Right atrium auricular region (tissue), 2 donors: ENCODE data around the gene SLC44A4. TPM values are rescaled to one million over a fixed set of nuclear protein-coding genes. Genes with fewer than 3 reads are reported as not detected.
"Not testable (repeated sequence)": the region's sequence is repeated elsewhere in the genome, so short reads cannot be mapped to it uniquely, and the experiment has no call there.

Experiments used
- DNase-seq: peaks from one replicate; pipeline ENCODE4 v3.0.0-alpha.2; 2019; ENCODE audit warnings: low spot score
- H3K27ac ChIP-seq, 2 donors: fragments of 200-600 bp; sonication (generic); 1 replicate in 1 of 2; 2 replicates in 1 of 2; pipeline ENCODE4 v1.5.1; 2016 to 2019
- H3K27me3 ChIP-seq, 2 donors: fragments of 200-600 bp; sonication (generic); one replicate each; pipeline versions ENCODE4 v1.5.1 to v1.6.0; 2017 to 2019
- H3K36me3 ChIP-seq: fragments of 200-600 bp; sonication (generic); one replicate; pipeline ENCODE4 v1.5.1; 2016
- H3K4me1 ChIP-seq, 2 donors: fragments of 200-600 bp; sonication (generic); one replicate each; pipeline versions ENCODE4 v1.5.1 to v1.6.0; 2017 to 2019
- H3K4me3 ChIP-seq, 2 donors: fragments of 200-600 bp; sonication (generic); 1 replicate in 1 of 2; 2 replicates in 1 of 2; pipeline ENCODE4 v1.5.1; 2017 to 2019; ENCODE audit warnings: mild to moderate bottlenecking in 1 of 2, moderate library complexity in 1 of 2
- H3K9me3 ChIP-seq, 2 donors: fragments of 200-600 bp; sonication (generic); one replicate each; pipeline ENCODE4 v1.5.1; 2019
- CTCF ChIP-seq, 2 donors: fragments of 200-600 bp; sonication (generic); IDR thresholded peaks; one replicate each; pipeline ENCODE4 v1.5.1; 2019; ENCODE audit warnings: antibody characterized with exemption in 2 of 2
- total RNA-seq, 2 donors: library from RNA; depleted of rRNA; stranded (reverse); fragments of >200 nt; gene quantifications; one replicate each; pipeline ENCODE4 v1.1.0, GENCODE V29; 2016

The SLC44A4 gene
- total RNA-seq, 2 donors from 2014 or later, result not detected

- TF ChIP-seq CTCF (IDR thresholded peaks at IDR 0.05), result no peak
Measured at GRCh38 chr6:31861919-31862343, 16.9 kb downstream of the SLC44A4 start.

GRCh38 chr6:31861150-31861549 lies 17.6 kb downstream of the SLC44A4 start:
- TF ChIP-seq CTCF (IDR thresholded peaks at IDR 0.05), result no peak
- H3K9me3 ChIP-seq, result no peaks in the 10 kb centered on the region
- DNase-seq, result no peak
- no peaks in the 10 kb centered on the region for H3K27me3 ChIP-seq
- no peak overlapping the region for H3K27ac ChIP-seq
- no peak overlapping the region for H3K4me3 ChIP-seq
- H3K36me3 ChIP-seq, result peaks cover 40% of the 10 kb centered on the region
- H3K4me1 ChIP-seq, result peaks cover 0 to 21% of the 10 kb centered on the region in 2 donors

More at GRCh38 chr6:31861919-31862343, 16.9 kb downstream of the SLC44A4 start:
- DNase-seq, result no peak
- H3K36me3 ChIP-seq, result peaks cover 36% of the 10 kb centered on the region
- H3K27ac ChIP-seq, result peak overlapping the region; percentile 81 to 91
- no peaks in the 10 kb centered on the region for H3K9me3 ChIP-seq
- peaks cover 0 to 21% of the 10 kb centered on the region in 2 donors for H3K4me1 ChIP-seq
- peak overlapping the region; percentile 73 to 78 for H3K4me3 ChIP-seq
- no peaks in the 10 kb centered on the region for H3K27me3 ChIP-seq

- Histone ChIP-seq H3K4me3 (no peak overlapping the region), H3K27ac (no peak overlapping the region), H3K9me3 (no peaks in the 10 kb centered on the region), H3K27me3 (no peaks in the 10 kb centered on the region), H3K36me3 (peaks cover 40% of the 10 kb centered on the region), H3K4me1 (peaks cover 0 to 21% of the 10 kb centered on the region in 2 donors)
- TF ChIP-seq CTCF (IDR thresholded peaks at IDR 0.05), result no peak
- no peak for DNase-seq
Measured at GRCh38 chr6:31860349-31860748, 18.4 kb downstream of the SLC44A4 start.

DNA sequence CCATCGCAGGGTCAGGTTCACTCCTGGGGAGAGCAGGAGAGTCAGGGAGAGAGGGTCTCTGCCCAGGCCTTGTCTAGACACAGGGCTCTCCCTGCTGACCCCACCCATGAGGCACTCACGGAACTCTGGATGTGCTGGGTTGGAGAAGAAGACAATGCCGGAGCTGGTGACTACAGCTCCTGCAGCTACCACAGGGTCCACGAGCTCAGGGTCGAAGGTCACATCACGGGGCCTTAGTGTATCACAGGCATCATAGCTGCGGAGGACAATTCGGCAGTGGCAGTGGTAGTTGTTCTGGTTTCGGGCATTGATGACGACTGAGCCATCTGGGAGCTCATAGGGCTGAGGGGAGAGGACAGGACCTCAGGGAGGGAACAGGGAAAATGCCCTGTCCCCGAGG lies 18.9 kb downstream of the SLC44A4 start:
- Histone ChIP-seq H3K27me3 (no peaks in the 10 kb centered on the region), H3K27ac (no peak overlapping the region), H3K4me3 (no peak overlapping the region), H3K4me1 (peaks cover 0 to 21% of the 10 kb centered on the region in 2 donors), H3K9me3 (no peaks in the 10 kb centered on the region), H3K36me3 (peaks cover 40% of the 10 kb centered on the region)
- no peak for TF ChIP-seq CTCF (IDR thresholded peaks at IDR 0.05)
- DNase-seq, result no peak

DNA sequence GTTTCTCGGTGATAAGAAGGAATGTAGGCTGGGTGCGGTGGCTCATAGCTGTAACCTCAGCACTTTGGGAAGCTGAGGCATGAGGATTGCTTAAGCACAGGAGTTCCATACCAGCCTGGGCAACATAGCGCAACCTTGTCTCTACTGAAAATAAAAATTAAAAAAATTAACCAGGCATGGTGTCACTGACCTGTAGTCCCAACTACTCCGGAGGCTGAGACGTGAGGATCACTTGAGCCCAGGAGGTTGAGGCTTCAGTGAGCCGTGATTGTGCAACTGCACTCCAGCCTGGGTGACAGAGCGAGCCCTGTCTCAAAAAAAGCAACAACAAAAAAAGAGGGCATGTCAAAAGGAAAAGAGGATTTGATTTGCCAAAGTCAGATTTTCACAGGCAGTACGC lies 20.1 kb downstream of the SLC44A4 start:
- no peak for DNase-seq
- H3K36me3 ChIP-seq, result peaks cover 40% of the 10 kb centered on the region
- peaks cover 0 to 14% of the 10 kb centered on the region in 2 donors for H3K4me1 ChIP-seq

GRCh38 chr6:31857774-31858173 lies 21.0 kb downstream of the SLC44A4 start:
- not testable (repeated sequence) for H3K27me3 ChIP-seq, H3K4me1 ChIP-seq, DNase-seq, H3K9me3 ChIP-seq, H3K27ac ChIP-seq, H3K4me3 ChIP-seq
- H3K36me3 ChIP-seq, result peaks cover 40% of the 10 kb centered on the region

More for the DNA sequence above, 20.1 kb downstream of the SLC44A4 start:
- no peak overlapping the region for H3K27ac ChIP-seq
- no peak overlapping the region for H3K4me3 ChIP-seq
- no peak for TF ChIP-seq CTCF (IDR thresholded peaks at IDR 0.05)
- H3K27me3 ChIP-seq, result no peaks in the 10 kb centered on the region
- no peaks in the 10 kb centered on the region for H3K9me3 ChIP-seq

DNA sequence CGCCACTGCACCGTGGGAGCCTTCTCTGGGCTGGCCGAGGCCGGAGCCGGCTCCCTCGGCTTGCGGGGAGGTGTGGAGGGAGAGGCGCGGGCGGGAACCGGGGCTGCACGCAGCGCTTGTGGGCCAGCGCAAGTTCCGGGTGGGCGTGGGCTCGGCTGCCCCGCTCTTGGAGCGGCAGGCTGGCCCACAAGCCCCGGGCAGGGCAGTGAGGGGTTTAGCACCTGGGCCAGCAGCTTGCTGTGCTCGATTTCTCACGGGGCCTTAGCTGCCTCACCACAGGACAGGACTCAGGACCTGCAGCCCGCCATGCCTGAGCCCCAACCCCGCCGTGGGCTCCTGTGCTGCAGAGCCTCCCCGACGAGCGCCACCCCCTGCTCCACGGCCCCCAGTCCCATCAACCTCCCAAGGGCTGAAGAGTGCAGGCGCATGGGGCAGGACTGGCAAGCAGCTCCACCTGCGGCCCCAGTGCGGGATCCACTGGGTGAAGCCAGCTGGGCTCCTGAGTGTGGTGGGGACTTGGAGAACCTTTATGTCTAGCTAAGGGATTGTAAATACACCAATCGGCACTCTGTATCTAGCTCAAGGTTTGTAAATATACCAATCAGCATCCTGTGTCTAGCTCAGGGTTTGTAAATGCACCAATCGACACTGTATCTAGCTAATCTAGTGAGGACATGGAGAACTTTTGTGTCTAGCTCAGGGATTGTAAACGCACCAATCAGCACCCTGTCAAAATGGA lies 26.6 kb downstream of the SLC44A4 start:
- H3K27ac ChIP-seq, H3K36me3 ChIP-seq, H3K4me1 ChIP-seq, H3K9me3 ChIP-seq, H3K27me3 ChIP-seq, DNase-seq, H3K4me3 ChIP-seq: not testable (repeated sequence)
